ENCODE data around the gene FOXO1. TPM values are rescaled to one million over a fixed set of nuclear protein-coding genes. Genes with fewer than 3 reads are reported as not detected.

FOXO1 gene
- total RNA-seq, 1 donor from 2014 or later: 50.4 TPM

DNA sequence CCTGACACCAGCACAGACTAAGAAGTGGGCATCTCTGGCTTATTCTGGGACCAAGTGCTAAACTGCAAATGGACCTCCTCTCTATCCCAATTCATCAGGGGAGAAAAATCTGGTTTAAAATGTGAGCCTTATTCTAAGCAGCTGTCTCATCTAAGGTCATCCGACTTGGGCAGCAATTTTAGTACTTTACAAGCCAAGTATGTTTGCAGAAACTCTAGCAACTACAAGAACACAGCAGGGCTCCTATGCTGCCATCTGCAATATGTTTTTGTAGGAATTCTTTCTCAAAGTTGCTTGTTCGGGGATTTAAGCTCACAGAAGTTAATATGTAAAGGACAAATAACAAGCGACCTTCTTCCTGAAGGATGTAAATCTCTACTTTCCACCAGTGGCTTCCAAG lies 113.1 kb downstream of the FOXO1 start:
- Mint-ChIP-seq H3K4me1 (peaks cover 58% of the 10 kb centered on the region), H3K9me3 (no peaks in the 10 kb centered on the region), H3K4me3 (no peak overlapping the region), H3K27ac (no peak overlapping the region), H3K27me3 (no peaks in the 10 kb centered on the region), H3K36me3 (ENCODE audit: low read depth) (peaks cover 35% of the 10 kb centered on the region)
- DNase-seq (no peak), ATAC-seq (ENCODE audit: low read depth) (no peak)
- TF ChIP-seq, protein P1, sequence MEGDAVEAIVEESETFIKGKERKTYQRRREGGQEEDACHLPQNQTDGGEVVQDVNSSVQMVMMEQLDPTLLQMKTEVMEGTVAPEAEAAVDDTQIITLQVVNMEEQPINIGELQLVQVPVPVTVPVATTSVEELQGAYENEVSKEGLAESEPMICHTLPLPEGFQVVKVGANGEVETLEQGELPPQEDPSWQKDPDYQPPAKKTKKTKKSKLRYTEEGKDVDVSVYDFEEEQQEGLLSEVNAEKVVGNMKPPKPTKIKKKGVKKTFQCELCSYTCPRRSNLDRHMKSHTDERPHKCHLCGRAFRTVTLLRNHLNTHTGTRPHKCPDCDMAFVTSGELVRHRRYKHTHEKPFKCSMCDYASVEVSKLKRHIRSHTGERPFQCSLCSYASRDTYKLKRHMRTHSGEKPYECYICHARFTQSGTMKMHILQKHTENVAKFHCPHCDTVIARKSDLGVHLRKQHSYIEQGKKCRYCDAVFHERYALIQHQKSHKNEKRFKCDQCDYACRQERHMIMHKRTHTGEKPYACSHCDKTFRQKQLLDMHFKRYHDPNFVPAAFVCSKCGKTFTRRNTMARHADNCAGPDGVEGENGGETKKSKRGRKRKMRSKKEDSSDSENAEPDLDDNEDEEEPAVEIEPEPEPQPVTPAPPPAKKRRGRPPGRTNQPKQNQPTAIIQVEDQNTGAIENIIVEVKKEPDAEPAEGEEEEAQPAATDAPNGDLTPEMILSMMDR (IDR thresholded peaks at IDR 0.05): no peak
- CTCF ChIA-PET: no interaction called here
- POLR2A ChIA-PET: no interaction called here
- intact Hi-C loops (cut with micrococcal nuclease): no loop called here

DNA sequence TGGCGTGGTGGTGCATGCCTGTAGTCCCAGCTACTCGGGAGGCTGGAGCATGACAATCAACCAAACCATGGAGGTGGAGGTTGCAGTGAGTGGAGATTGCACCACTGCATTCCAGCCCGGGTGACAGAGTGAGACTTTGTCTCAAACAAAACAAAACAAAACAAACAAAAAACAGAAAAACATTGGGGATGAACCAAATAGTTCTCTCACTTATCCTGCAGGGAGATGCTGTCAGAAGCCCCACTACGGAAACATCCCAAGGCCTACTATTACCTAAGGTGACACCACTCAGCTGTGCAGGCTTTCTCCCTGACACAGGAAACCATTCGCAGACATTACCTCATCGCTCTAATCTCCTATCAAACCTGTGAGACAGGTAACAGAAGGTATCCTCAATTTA lies 113.5 kb downstream of the FOXO1 start:
- ChIA-PET POLR2A (no interaction called here), CTCF (no interaction called here)
- Mint-ChIP-seq H3K4me3 (no peak overlapping the region), H3K27me3 (no peaks in the 10 kb centered on the region), H3K9me3 (no peaks in the 10 kb centered on the region), H3K27ac (no peak overlapping the region), H3K36me3 (ENCODE audit: low read depth) (peaks cover 30% of the 10 kb centered on the region), H3K4me1 (peaks cover 60% of the 10 kb centered on the region)
- TF ChIP-seq, protein P1 (IDR thresholded peaks at IDR 0.05): no peak
- DNase-seq (no peak), ATAC-seq (ENCODE audit: low read depth) (no peak)
- intact Hi-C loops (cut with micrococcal nuclease): no loop called here

- Mint-ChIP-seq H3K4me3 (no peak overlapping the region), H3K9me3 (no peaks in the 10 kb centered on the region), H3K27me3 (no peaks in the 10 kb centered on the region), H3K36me3 (ENCODE audit: low read depth) (peaks cover 8% of the 10 kb centered on the region), H3K4me1 (peaks cover 44% of the 10 kb centered on the region), H3K27ac (peak overlapping the region; percentile 7)
- no peak for DNase-seq
- ChIA-PET POLR2A (interaction anchor here (1.3 kb wide), 1 partner anchor 118 kb away, joined by 3 read pairs; no protein-coding TSS in a partner anchor), CTCF (no interaction called here)
- TF ChIP-seq, protein P1 (IDR thresholded peaks at IDR 0.05): no peak
- intact Hi-C loops (cut with micrococcal nuclease): no loop called here
- ATAC-seq (ENCODE audit: low read depth): no peak
Observed at GRCh38 chr13:40550130-40550529, 116.3 kb downstream of the FOXO1 start.

DNA sequence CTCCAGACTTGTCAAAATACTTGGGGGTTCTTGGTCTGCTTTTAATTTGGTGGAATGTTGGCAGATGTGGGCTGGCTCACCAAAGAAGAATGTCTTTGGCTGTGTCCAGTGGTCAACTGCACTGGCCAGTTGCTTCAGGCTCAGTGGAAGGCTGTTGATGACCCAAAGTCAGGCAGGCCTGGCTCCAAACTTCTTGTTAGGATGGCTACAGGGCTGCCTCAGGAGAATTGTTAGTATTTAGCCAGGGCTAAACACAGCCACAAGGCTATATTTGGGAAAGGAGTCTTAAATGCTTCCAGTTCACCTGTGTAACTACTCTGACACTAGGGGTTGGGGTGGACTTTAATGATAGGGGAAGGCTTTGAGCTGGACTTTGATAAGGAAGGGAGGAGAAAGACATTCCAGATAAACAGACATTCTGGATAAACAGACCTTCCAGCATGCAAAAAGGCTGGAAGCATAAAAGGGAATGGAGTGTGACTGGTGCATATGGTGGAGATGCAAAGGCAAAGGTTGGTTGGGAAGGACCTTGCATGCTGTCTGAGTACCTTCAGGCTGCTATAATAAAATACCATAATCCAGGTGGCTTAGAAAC lies 116.8 kb downstream of the FOXO1 start:
- ChIA-PET CTCF (no interaction called here), POLR2A (interaction anchor here (0.6 to 1.3 kb wide), 3 partner anchors 119 to 508 kb away, joined by 3 read pairs; no protein-coding TSS in a partner anchor)
- no peaks in the 10 kb centered on the region for H3K27me3 Mint-ChIP-seq
- DNase-seq: no peak
- no peaks in the 10 kb centered on the region for H3K9me3 Mint-ChIP-seq
- no peak overlapping the region for H3K4me3 Mint-ChIP-seq
- intact Hi-C loops (cut with micrococcal nuclease): no loop called here
- no peak for ATAC-seq (ENCODE audit: low read depth)
- TF ChIP-seq, protein P1 (IDR thresholded peaks at IDR 0.05): no peak
- no peak overlapping the region for H3K27ac Mint-ChIP-seq
- peaks cover 39% of the 10 kb centered on the region for H3K4me1 Mint-ChIP-seq
- peaks cover 5% of the 10 kb centered on the region for H3K36me3 Mint-ChIP-seq (ENCODE audit: low read depth)

DNA sequence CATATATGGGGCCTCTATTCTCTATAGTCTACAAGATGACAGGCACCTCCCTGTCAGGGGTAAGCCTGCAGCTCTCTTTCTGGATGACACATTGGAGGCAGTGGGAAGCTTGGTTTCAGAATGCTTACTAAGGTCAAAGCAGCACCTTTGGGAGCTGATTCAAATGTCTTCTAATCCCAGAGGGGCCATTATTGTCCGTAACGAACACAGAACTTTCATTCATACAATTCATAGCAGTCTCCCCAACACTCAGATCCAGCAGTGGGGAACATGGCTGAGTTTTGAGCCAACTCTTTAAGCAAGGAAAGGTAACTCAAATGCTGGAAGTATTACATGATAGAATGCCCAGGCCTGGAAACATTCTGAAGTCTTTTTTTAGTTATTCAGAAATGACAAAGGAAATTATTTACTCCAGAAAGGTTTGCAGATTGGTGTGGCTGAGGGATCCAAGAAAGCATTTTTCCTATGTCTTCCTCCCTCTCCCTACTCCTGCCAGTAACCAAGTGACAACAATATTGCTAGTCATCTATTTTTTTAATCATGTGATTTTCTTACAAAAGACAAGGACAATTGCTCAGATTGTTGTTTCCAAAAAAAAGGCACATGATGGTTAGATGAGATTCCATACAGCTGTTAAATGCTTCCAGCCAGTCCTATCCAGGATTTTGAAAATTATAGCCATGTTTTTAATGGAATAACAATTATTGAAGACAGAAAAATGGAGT lies 118.7 kb downstream of the FOXO1 start:
- CTCF ChIA-PET: no interaction called here
- no peaks in the 10 kb centered on the region for H3K27me3 Mint-ChIP-seq
- H3K4me1 Mint-ChIP-seq: peaks cover 27% of the 10 kb centered on the region
- no peaks in the 10 kb centered on the region for H3K9me3 Mint-ChIP-seq
- TF ChIP-seq, protein P1 (IDR thresholded peaks at IDR 0.05): no peak
- H3K4me3 Mint-ChIP-seq: no peak overlapping the region
- POLR2A ChIA-PET: no interaction called here
- no peak for DNase-seq
- peak overlapping the region; percentile 30 for H3K27ac Mint-ChIP-seq
- no peak for ATAC-seq (ENCODE audit: low read depth)
- H3K36me3 Mint-ChIP-seq (ENCODE audit: low read depth): no peaks in the 10 kb centered on the region
- intact Hi-C loops (cut with micrococcal nuclease): loop anchor here (2.0 kb wide), 1 partner anchor 15 kb away; no protein-coding TSS in a partner anchor
